ENCODE data around the gene ELK3. TPM values are rescaled to one million over a fixed set of nuclear protein-coding genes. Genes with fewer than 3 reads are reported as not detected.

Gene ELK3
- polyA plus RNA-seq, 1 of the 3 experiments (the other 2 are of a cell fraction): 33.8 TPM

DNA sequence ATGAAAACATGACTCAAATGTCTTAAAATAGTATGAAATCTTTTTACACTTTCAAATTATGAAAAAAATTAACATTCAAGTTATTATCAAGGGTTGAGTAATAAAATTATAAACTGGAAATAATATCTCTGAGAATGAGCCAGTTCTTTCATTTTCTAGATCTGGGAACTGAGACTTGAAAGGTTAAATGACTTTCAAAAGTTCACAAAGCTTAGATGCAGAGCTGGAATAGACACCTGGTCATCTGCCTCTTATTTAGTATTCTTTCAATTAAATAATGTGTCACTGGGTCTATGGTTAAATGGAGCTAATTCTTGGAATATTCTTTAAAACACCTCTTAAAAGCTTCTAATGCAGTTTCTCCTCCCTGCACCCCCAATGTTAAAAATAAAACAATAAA, 119.4 kb downstream of the ELK3 start:
- no peak overlapping the region for H3K4me3 ChIP-seq (ENCODE audit: low read depth in 2 of 2, low read length in 1 of 2)
- H3K27ac ChIP-seq (ENCODE audit: low read depth in 2 of 2, low read length in 1 of 2): no peak overlapping the region
- ChIA-PET CTCF (no interaction called here), POLR2A (no interaction called here)
- DNase-seq: no peak
- no peaks in the 10 kb centered on the region for H3K9me3 ChIP-seq
- peaks cover 19% of the 10 kb centered on the region for H3F3A ChIP-seq (replicated peaks; ENCODE audit: insufficient read depth)
- H3K9me2 ChIP-seq: no peaks in the 10 kb centered on the region
- H3K4me2 ChIP-seq: no peak overlapping the region
- no peaks in the 10 kb centered on the region for H3K27me3 ChIP-seq (ENCODE audit: insufficient read depth)
- peaks cover 83% of the 10 kb centered on the region for H3K79me2 ChIP-seq (ENCODE audit: insufficient read depth)
- H2AFZ ChIP-seq (ENCODE audit: low read depth): no peak overlapping the region
- H3K9ac ChIP-seq: no peak overlapping the region
- peaks cover 26 to 50% of the 10 kb centered on the region in 2 experiments for H3K36me3 ChIP-seq (replicated peaks in 1 of 2; ENCODE audit: control insufficient read depth in 1 of 2, insufficient read depth in 2 of 2, low read length in 1 of 2)
- no peak for TF ChIP-seq FOXJ3 (CRISPR knock-in tag; IDR thresholded peaks at IDR 0.05)
- TF ChIP-seq YY1 (IDR thresholded peaks at IDR 0.05; ENCODE audit: low read depth): no peak
- TF ChIP-seq, protein P1, sequence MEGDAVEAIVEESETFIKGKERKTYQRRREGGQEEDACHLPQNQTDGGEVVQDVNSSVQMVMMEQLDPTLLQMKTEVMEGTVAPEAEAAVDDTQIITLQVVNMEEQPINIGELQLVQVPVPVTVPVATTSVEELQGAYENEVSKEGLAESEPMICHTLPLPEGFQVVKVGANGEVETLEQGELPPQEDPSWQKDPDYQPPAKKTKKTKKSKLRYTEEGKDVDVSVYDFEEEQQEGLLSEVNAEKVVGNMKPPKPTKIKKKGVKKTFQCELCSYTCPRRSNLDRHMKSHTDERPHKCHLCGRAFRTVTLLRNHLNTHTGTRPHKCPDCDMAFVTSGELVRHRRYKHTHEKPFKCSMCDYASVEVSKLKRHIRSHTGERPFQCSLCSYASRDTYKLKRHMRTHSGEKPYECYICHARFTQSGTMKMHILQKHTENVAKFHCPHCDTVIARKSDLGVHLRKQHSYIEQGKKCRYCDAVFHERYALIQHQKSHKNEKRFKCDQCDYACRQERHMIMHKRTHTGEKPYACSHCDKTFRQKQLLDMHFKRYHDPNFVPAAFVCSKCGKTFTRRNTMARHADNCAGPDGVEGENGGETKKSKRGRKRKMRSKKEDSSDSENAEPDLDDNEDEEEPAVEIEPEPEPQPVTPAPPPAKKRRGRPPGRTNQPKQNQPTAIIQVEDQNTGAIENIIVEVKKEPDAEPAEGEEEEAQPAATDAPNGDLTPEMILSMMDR (IDR thresholded peaks at IDR 0.05): no peak
- no peak for TF ChIP-seq NRF1 (IDR thresholded peaks at IDR 0.05; ENCODE audit: low read depth, low read length)
- TF ChIP-seq EP300 (IDR thresholded peaks at IDR 0.05; ENCODE audit: borderline replicate concordance in 1 of 2, low read depth in 1 of 2, low read length in 1 of 2): no peak
- TF ChIP-seq, protein P2, sequence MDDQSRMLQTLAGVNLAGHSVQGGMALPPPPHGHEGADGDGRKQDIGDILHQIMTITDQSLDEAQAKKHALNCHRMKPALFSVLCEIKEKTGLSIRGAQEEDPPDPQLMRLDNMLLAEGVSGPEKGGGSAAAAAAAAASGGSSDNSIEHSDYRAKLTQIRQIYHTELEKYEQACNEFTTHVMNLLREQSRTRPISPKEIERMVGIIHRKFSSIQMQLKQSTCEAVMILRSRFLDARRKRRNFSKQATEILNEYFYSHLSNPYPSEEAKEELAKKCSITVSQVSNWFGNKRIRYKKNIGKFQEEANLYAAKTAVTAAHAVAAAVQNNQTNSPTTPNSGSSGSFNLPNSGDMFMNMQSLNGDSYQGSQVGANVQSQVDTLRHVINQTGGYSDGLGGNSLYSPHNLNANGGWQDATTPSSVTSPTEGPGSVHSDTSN (IDR thresholded peaks at IDR 0.05): no peak
- TF ChIP-seq, protein P3, sequence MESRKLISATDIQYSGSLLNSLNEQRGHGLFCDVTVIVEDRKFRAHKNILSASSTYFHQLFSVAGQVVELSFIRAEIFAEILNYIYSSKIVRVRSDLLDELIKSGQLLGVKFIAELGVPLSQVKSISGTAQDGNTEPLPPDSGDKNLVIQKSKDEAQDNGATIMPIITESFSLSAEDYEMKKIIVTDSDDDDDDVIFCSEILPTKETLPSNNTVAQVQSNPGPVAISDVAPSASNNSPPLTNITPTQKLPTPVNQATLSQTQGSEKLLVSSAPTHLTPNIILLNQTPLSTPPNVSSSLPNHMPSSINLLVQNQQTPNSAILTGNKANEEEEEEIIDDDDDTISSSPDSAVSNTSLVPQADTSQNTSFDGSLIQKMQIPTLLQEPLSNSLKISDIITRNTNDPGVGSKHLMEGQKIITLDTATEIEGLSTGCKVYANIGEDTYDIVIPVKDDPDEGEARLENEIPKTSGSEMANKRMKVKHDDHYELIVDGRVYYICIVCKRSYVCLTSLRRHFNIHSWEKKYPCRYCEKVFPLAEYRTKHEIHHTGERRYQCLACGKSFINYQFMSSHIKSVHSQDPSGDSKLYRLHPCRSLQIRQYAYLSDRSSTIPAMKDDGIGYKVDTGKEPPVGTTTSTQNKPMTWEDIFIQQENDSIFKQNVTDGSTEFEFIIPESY (IDR thresholded peaks at IDR 0.05; ENCODE audit: borderline replicate concordance, low read depth): no peak
- no peak for TF ChIP-seq RAD21 (IDR thresholded peaks at IDR 0.05; ENCODE audit: low read length)
- TF ChIP-seq REST (IDR thresholded peaks at IDR 0.05; ENCODE audit: low read depth, low read length): no peak
- no peak for TF ChIP-seq SIN3A (IDR thresholded peaks at IDR 0.05; ENCODE audit: borderline replicate concordance, low read depth, low read length)
- TF ChIP-seq RXRA (IDR thresholded peaks at IDR 0.05; ENCODE audit: borderline replicate concordance, low read depth): no peak
- TF ChIP-seq GABPA (IDR thresholded peaks at IDR 0.05; ENCODE audit: low read depth): no peak
- no peak for TF ChIP-seq SMC3 (IDR thresholded peaks at IDR 0.05; ENCODE audit: low read depth, low read length)
- TF ChIP-seq MAX (IDR thresholded peaks at IDR 0.05; ENCODE audit: low read depth): no peak
- TF ChIP-seq POLR2AphosphoS5 (IDR thresholded peaks at IDR 0.05; ENCODE audit: low read depth, low read length): no peak
- TF ChIP-seq FOSL2 (IDR thresholded peaks at IDR 0.05; ENCODE audit: borderline replicate concordance, low read depth): no peak
- no peak for TF ChIP-seq CHD2 (IDR thresholded peaks at IDR 0.05; ENCODE audit: low read length, partially characterized antibody)
- no peak for TF ChIP-seq USF2 (IDR thresholded peaks at IDR 0.05; ENCODE audit: borderline replicate concordance, low read depth, low read length)
- H4K20me1 ChIP-seq (ENCODE audit: insufficient read depth): 0 out of 2 replicates have a peak, but pooled peaks cover 2% of the 10 kb centered on the region
- no peaks in the 10 kb centered on the region; a peak in 1 of 4 replicates for H3K4me1 ChIP-seq (ENCODE audit: control insufficient read depth in 1 of 2, insufficient read depth in 2 of 2, low read depth in 1 of 2, low read length in 1 of 2)

All from SK-N-SH (cell line).